K562 treated with DMSO at 1 percent for 24 hours (cell line): ENCODE measurements around the gene CD84. TPM values are rescaled to one million over a fixed set of nuclear protein-coding genes. Genes with fewer than 3 reads are reported as not detected.

Experiments
- total RNA-seq: library from RNA; unstranded; fragments of 300-600 nt; gene quantifications from 2 replicates; pipeline ENCODE4 v1.2.3, GENCODE V29; 2022; ENCODE audit warnings: low read depth; ENCODE audit not compliant: insufficient read depth

CD84 gene, protein sequence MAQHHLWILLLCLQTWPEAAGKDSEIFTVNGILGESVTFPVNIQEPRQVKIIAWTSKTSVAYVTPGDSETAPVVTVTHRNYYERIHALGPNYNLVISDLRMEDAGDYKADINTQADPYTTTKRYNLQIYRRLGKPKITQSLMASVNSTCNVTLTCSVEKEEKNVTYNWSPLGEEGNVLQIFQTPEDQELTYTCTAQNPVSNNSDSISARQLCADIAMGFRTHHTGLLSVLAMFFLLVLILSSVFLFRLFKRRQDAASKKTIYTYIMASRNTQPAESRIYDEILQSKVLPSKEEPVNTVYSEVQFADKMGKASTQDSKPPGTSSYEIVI
- 1.4 and 1.6 TPM in 2 replicates for total RNA-seq

DNA sequence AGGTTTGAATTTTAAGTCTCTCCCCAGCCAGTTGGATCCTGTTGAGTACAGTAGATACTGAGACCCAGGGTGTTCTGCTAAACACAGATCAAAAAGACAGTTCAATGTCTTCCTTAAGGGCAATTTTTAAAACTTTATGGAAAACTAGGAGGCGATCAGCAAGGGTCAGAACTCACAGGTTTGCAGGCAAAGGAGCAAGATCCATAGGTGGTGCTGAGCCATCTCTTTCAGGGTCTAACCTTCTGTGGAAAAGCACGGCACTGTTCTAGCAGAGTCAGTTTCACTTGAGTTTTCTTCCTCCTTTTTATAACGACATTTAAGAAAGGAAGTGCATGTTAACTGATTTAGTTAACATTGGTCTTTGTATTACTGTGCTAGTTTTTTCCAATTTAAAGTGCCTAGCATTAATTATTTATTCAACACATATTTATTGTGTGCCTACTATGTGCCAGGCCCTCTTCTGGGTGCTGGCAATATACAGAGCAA, at the start of gene CD84:
Gene CD84 (minus strand): TSS at position 281 of the 486 bp plus-strand sequence. CDS start 59 bp downstream, at position 222.

DNA sequence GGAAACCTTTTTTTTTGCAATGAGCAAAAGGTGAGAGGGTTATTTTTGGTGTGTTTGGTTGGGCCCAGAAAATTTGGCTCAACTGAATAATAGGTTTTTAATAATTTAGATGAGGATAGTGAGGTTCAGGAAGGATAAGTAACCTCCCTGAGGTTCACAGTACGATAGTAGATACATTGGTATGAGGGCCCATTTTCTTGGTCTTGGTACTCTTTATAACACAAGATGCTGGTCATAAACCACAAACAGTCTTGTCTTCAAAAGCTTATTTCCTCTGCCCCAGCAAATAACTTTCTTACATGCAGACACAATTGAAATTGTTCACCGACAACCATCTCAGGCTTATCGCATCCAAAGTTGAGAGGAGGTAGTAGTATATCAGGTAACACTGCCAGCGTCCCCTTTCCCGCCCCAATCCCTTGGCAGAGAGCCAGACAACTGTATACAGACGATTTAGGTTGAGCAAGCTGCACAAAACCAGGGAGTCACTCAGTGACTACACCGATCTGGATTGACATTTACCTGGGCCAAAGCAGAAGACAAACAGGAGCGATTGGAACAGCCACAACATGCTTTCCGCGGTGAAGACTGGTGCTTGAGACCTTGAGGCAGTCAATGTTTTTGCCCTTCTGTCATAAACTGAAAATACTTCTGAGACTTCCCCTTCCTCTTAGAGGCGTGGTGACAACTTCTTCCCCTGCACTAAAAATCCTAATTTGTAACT, 56.5 kb downstream of the CD84 start, which contains the start of gene SLAMF6:
Gene SLAMF6 (minus strand): TSS at position 634 of the 724 bp plus-strand sequence. CDS start 63 bp downstream, at position 571.

Other genes starting within 250 kb of the CD84 start
- gene COPA, start 236.2 kb downstream of the CD84 start, total RNA-seq = 175 and 184 TPM in 2 replicates
- gene NCSTN, start 236.1 kb downstream of the CD84 start, total RNA-seq = 68.1 and 70.7 TPM in 2 replicates
- 0.65 and 0.95 TPM in 2 replicates for gene NHLH1, start 212.4 kb downstream of the CD84 start, total RNA-seq
- 6.9 and 8.0 TPM in 2 replicates for gene VANGL2, start 178.9 kb downstream of the CD84 start, total RNA-seq
- gene SLAMF6, start 56.2 kb downstream of the CD84 start, total RNA-seq = 3.3 and 3.7 TPM in 2 replicates
- 2.9 and 4.4 TPM in 2 replicates for gene SLAMF1, start 67.5 kb upstream of the CD84 start, total RNA-seq
- 0.49 TPM in 1 of 2 replicates, not detected in the other for gene CD48, start 132.3 kb upstream of the CD84 start, total RNA-seq
- gene SLAMF7, start 159.8 kb upstream of the CD84 start, total RNA-seq = 0.61 and 0.74 TPM in 2 replicates
- gene LY9, start 216.7 kb upstream of the CD84 start, total RNA-seq = not detected in 2 replicates